Effector memory CD8-positive, alpha-beta T cell (primary cell): ENCODE results near the gene BCAS4.

ENCODE experiments used
- ATAC-seq: fragments of 150-1000 bp; cut with Tn5 transposase; replicated peaks from 2 replicates; pipeline ENCODE4 v1.10.0; 2021; ENCODE audit warnings: mild to moderate bottlenecking, moderate library complexity
- DNase-seq, 3 experiments: peaks; one replicate each; pipeline ENCODE4 v3.0.0; 2021
- H3K27ac Mint-ChIP-seq, 2 donors: one replicate each; pipeline ENCODE4 v1.8.0; 2022; ENCODE audit warnings: mild to moderate bottlenecking in 2 of 2, mixed read lengths in 2 of 2, moderate library complexity in 2 of 2
- H3K27me3 Mint-ChIP-seq, 2 donors: one replicate each; pipeline ENCODE4 v1.8.0; 2022; ENCODE audit warnings: mixed read lengths in 2 of 2
- H3K36me3 Mint-ChIP-seq: one replicate; pipeline ENCODE4 v1.8.0; 2022; ENCODE audit warnings: mild to moderate bottlenecking, moderate library complexity, mixed read lengths; ENCODE audit not compliant: insufficient read depth
- H3K4me1 Mint-ChIP-seq, 2 donors: one replicate each; pipeline ENCODE4 v1.8.0; 2022; ENCODE audit warnings: low read depth in 2 of 2, mixed read lengths in 2 of 2
- H3K4me3 Mint-ChIP-seq, 2 donors: one replicate each; pipeline ENCODE4 v1.8.0; 2022; ENCODE audit warnings: mild to moderate bottlenecking in 2 of 2, mixed read lengths in 2 of 2, moderate library complexity in 2 of 2
- H3K9me3 Mint-ChIP-seq, 2 donors: one replicate each; pipeline ENCODE4 v1.8.0; 2022; ENCODE audit warnings: mixed read lengths in 2 of 2

Gene BCAS4

GRCh38 chr20:50866831-50867230 is 72.0 kb downstream of the BCAS4 start:
- no peaks in the 10 kb centered on the region for H3K4me1 Mint-ChIP-seq
- H3K4me3 Mint-ChIP-seq: no peak overlapping the region
- ATAC-seq: no peak
- no peak for DNase-seq
- H3K9me3 Mint-ChIP-seq: no peaks in the 10 kb centered on the region
- peaks cover 7% of the 10 kb centered on the region for H3K36me3 Mint-ChIP-seq
- no peaks in the 10 kb centered on the region for H3K27me3 Mint-ChIP-seq
- H3K27ac Mint-ChIP-seq: no peak overlapping the region

GRCh38 chr20:50867805-50868204 is 72.9 kb downstream of the BCAS4 start:
- Mint-ChIP-seq H3K36me3 (peaks cover 6% of the 10 kb centered on the region), H3K4me1 (no peaks in the 10 kb centered on the region), H3K4me3 (no peak overlapping the region), H3K27ac (no peak overlapping the region), H3K27me3 (no peaks in the 10 kb centered on the region), H3K9me3 (no peaks in the 10 kb centered on the region)
- ATAC-seq (no peak), DNase-seq (no peak)

- no peak overlapping the region for H3K4me3 Mint-ChIP-seq
- H3K36me3 Mint-ChIP-seq: peaks cover 6% of the 10 kb centered on the region
- H3K27ac Mint-ChIP-seq: peak overlapping the region in 1 of 2 donors; percentile 31
- ATAC-seq (no peak), DNase-seq (no peak)
- no peaks in the 10 kb centered on the region for H3K27me3 Mint-ChIP-seq
- peaks cover 0 to 1% of the 10 kb centered on the region in 2 donors for H3K4me1 Mint-ChIP-seq
- no peaks in the 10 kb centered on the region for H3K9me3 Mint-ChIP-seq
These were observed 73.9 kb downstream of the BCAS4 start for GRCh38 chr20:50868509-50869495.

- no peaks in the 10 kb centered on the region for H3K27me3 Mint-ChIP-seq
- peaks cover 0 to 1% of the 10 kb centered on the region in 2 donors for H3K4me1 Mint-ChIP-seq
- H3K27ac Mint-ChIP-seq: no peak overlapping the region
- no peak for DNase-seq
- peaks cover 9% of the 10 kb centered on the region for H3K36me3 Mint-ChIP-seq
- no peak overlapping the region for H3K4me3 Mint-ChIP-seq
- no peak for ATAC-seq
- H3K9me3 Mint-ChIP-seq: no peaks in the 10 kb centered on the region
These were observed 75.8 kb downstream of the BCAS4 start for GRCh38 chr20:50870561-50871161.

- no peaks in the 10 kb centered on the region for H3K9me3 Mint-ChIP-seq
- ATAC-seq (no peak), DNase-seq (no peak)
- no peaks in the 10 kb centered on the region for H3K27me3 Mint-ChIP-seq
- peaks cover 0 to 1% of the 10 kb centered on the region in 2 donors for H3K4me1 Mint-ChIP-seq
- peaks cover 6% of the 10 kb centered on the region for H3K36me3 Mint-ChIP-seq
- no peak overlapping the region for H3K4me3 Mint-ChIP-seq
- peak overlapping the region in 1 of 2 donors; percentile 52 for H3K27ac Mint-ChIP-seq
These were observed 77.9 kb downstream of the BCAS4 start for GRCh38 chr20:50872560-50873425.

GRCh38 chr20:50873585-50873984 is 78.7 kb downstream of the BCAS4 start:
- DNase-seq (no peak), ATAC-seq (no peak)
- H3K4me3 Mint-ChIP-seq: no peak overlapping the region
- no peaks in the 10 kb centered on the region for H3K27me3 Mint-ChIP-seq
- peak overlapping the region in 1 of 2 donors; percentile 52 for H3K27ac Mint-ChIP-seq
- peaks cover 0 to 1% of the 10 kb centered on the region in 2 donors for H3K4me1 Mint-ChIP-seq
- peaks cover 6% of the 10 kb centered on the region for H3K36me3 Mint-ChIP-seq
- no peaks in the 10 kb centered on the region for H3K9me3 Mint-ChIP-seq

- no peaks in the 10 kb centered on the region for H3K27me3 Mint-ChIP-seq
- DNase-seq (no peak), ATAC-seq (no peak)
- peaks cover 0 to 1% of the 10 kb centered on the region in 2 donors for H3K4me1 Mint-ChIP-seq
- no peaks in the 10 kb centered on the region for H3K9me3 Mint-ChIP-seq
- H3K36me3 Mint-ChIP-seq: peaks cover 6% of the 10 kb centered on the region
- H3K27ac Mint-ChIP-seq: no peak overlapping the region
- H3K4me3 Mint-ChIP-seq: no peak overlapping the region
These were observed 79.4 kb downstream of the BCAS4 start for GRCh38 chr20:50874111-50874757.

- H3K36me3 Mint-ChIP-seq: peaks cover 6% of the 10 kb centered on the region
- no peak for DNase-seq
- no peak for ATAC-seq
- no peaks in the 10 kb centered on the region for H3K9me3 Mint-ChIP-seq
- no peaks in the 10 kb centered on the region for H3K27me3 Mint-ChIP-seq
- no peak overlapping the region for H3K27ac Mint-ChIP-seq
- H3K4me3 Mint-ChIP-seq: no peak overlapping the region
- peaks cover 0 to 1% of the 10 kb centered on the region in 2 donors for H3K4me1 Mint-ChIP-seq
These were observed 80.2 kb downstream of the BCAS4 start for GRCh38 chr20:50874758-50875665.

- no peaks in the 10 kb centered on the region for H3K27me3 Mint-ChIP-seq
- ATAC-seq (no peak), DNase-seq (no peak)
- H3K4me3 Mint-ChIP-seq: no peak overlapping the region
- H3K4me1 Mint-ChIP-seq: peaks cover 0 to 1% of the 10 kb centered on the region in 2 donors
- no peak overlapping the region for H3K27ac Mint-ChIP-seq
- H3K36me3 Mint-ChIP-seq: peaks cover 6% of the 10 kb centered on the region
- no peaks in the 10 kb centered on the region for H3K9me3 Mint-ChIP-seq
These were observed 81.3 kb downstream of the BCAS4 start for GRCh38 chr20:50876063-50876685.

- Mint-ChIP-seq H3K4me1 (peaks cover 0 to 1% of the 10 kb centered on the region in 2 donors), H3K36me3 (peaks cover 6% of the 10 kb centered on the region), H3K9me3 (no peaks in the 10 kb centered on the region), H3K4me3 (no peak overlapping the region), H3K27ac (no peak overlapping the region), H3K27me3 (no peaks in the 10 kb centered on the region)
- DNase-seq: no peak
- no peak for ATAC-seq
These were observed 82.0 kb downstream of the BCAS4 start for GRCh38 chr20:50876816-50877215.

GRCh38 chr20:50877232-50877743 is 82.4 kb downstream of the BCAS4 start:
- H3K9me3 Mint-ChIP-seq: no peaks in the 10 kb centered on the region

More at GRCh38 chr20:50877232-50877743, 82.4 kb downstream of the BCAS4 start:
- Mint-ChIP-seq H3K36me3 (peaks cover 6% of the 10 kb centered on the region), H3K27me3 (no peaks in the 10 kb centered on the region), H3K27ac (no peak overlapping the region), H3K4me3 (no peak overlapping the region), H3K4me1 (peaks cover 0 to 1% of the 10 kb centered on the region in 2 donors)
- ATAC-seq: no peak
- DNase-seq: no peak
